ENCODE measurements around the gene L3MBTL1.

The L3MBTL1 gene

DNA sequence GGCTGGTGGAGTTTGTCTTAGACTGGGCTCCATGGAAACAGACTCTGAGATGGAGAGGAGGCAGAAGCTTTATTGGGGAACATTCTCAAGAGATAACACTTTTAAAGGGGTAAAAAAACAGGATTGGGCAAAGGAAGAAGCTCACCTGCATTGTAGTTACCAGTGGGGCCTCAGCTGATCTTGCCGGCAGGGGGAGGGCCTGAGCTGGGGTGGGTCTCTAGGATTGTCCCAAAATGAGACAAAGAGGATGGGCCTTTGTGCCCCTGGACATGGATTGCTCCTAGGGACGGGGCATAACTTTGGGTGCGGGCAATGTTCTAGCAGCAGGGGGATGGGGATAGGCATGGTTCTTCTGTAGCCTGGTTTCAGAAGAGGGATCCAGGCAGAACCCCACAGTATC is 63.8 kb downstream of the L3MBTL1 start:
- no peak overlapping the region for H3K4me2 ChIP-seq (ENCODE audit: low read depth, low read length, poor library complexity, severe bottlenecking)
- H3K9me2 ChIP-seq (replicated peaks; ENCODE audit: low read depth, low read length) = no peaks in the 10 kb centered on the region
- no peaks in the 10 kb centered on the region for H3K9me3 ChIP-seq (ENCODE audit: insufficient read depth, low read depth, low read length)
- no peaks in the 10 kb centered on the region for H3K27me3 ChIP-seq (ENCODE audit: insufficient read depth, low read length, poor library complexity, severe bottlenecking)
- no peaks in the 10 kb centered on the region for H4K20me1 ChIP-seq (ENCODE audit: insufficient read depth, low read length, poor library complexity, severe bottlenecking)
- H3K79me2 ChIP-seq (ENCODE audit: insufficient read depth, low read length) = no peaks in the 10 kb centered on the region
- no peaks in the 10 kb centered on the region for H3K36me3 ChIP-seq (ENCODE audit: insufficient read depth, low read length)
- TF ChIP-seq, protein P1, sequence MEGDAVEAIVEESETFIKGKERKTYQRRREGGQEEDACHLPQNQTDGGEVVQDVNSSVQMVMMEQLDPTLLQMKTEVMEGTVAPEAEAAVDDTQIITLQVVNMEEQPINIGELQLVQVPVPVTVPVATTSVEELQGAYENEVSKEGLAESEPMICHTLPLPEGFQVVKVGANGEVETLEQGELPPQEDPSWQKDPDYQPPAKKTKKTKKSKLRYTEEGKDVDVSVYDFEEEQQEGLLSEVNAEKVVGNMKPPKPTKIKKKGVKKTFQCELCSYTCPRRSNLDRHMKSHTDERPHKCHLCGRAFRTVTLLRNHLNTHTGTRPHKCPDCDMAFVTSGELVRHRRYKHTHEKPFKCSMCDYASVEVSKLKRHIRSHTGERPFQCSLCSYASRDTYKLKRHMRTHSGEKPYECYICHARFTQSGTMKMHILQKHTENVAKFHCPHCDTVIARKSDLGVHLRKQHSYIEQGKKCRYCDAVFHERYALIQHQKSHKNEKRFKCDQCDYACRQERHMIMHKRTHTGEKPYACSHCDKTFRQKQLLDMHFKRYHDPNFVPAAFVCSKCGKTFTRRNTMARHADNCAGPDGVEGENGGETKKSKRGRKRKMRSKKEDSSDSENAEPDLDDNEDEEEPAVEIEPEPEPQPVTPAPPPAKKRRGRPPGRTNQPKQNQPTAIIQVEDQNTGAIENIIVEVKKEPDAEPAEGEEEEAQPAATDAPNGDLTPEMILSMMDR (conservative IDR thresholded peaks at IDR 0.05; ENCODE audit: low read length) = no peak
- no peak for TF ChIP-seq EZH2phosphoT487 (IDR thresholded peaks at IDR 0.05; ENCODE audit: borderline replicate concordance)
- no peak overlapping the region for H3K9ac ChIP-seq (ENCODE audit: low read depth, low read length, poor library complexity, severe bottlenecking)
- peaks cover 13% of the 10 kb centered on the region for H3K4me1 ChIP-seq (ENCODE audit: insufficient read depth, low read length, poor library complexity, severe bottlenecking)
- no peak overlapping the region for H3K4me3 ChIP-seq (ENCODE audit: low read length, poor library complexity, severe bottlenecking)
- H3F3A ChIP-seq (ENCODE audit: low read depth) = no peaks in the 10 kb centered on the region
- no peak overlapping the region for H2AFZ ChIP-seq (ENCODE audit: low read length)

DNA sequence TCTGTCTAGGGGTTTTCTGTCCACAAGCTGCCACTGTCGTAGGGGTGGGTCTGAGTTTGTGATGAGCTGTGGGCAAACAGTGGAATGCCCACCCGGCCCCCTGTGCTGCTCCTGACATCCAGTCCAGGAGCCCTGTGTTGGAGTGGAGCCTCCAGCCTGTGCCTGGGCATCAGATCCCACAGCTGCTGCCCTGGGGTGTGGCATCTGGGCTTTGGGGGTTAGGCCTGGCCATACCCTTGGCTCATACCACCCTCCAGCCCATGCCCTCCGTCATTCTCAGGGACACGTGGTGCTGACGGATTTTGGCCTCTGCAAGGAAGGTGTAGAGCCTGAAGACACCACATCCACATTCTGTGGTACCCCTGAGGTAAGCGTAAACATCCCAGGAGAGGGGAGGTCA is 64.3 kb downstream of the L3MBTL1 start:
- no peaks in the 10 kb centered on the region for H3K9me3 ChIP-seq (ENCODE audit: insufficient read depth, low read depth, low read length)
- no peak overlapping the region for H2AFZ ChIP-seq (ENCODE audit: low read length)
- no peak overlapping the region for H3K9ac ChIP-seq (ENCODE audit: low read depth, low read length, poor library complexity, severe bottlenecking)
- H3K9me2 ChIP-seq (replicated peaks; ENCODE audit: low read depth, low read length) = no peaks in the 10 kb centered on the region
- H3K4me2 ChIP-seq (ENCODE audit: low read depth, low read length, poor library complexity, severe bottlenecking) = no peak overlapping the region
- no peaks in the 10 kb centered on the region for H3K79me2 ChIP-seq (ENCODE audit: insufficient read depth, low read length)
- no peaks in the 10 kb centered on the region for H3F3A ChIP-seq (ENCODE audit: low read depth)
- no peak overlapping the region for H3K4me3 ChIP-seq (ENCODE audit: low read length, poor library complexity, severe bottlenecking)
- H3K36me3 ChIP-seq (ENCODE audit: insufficient read depth, low read length) = no peaks in the 10 kb centered on the region
- H3K27me3 ChIP-seq (ENCODE audit: insufficient read depth, low read length, poor library complexity, severe bottlenecking) = no peaks in the 10 kb centered on the region
- peaks cover 16% of the 10 kb centered on the region for H3K4me1 ChIP-seq (ENCODE audit: insufficient read depth, low read length, poor library complexity, severe bottlenecking)
- no peak for TF ChIP-seq EZH2phosphoT487 (IDR thresholded peaks at IDR 0.05; ENCODE audit: borderline replicate concordance)
- no peaks in the 10 kb centered on the region for H4K20me1 ChIP-seq (ENCODE audit: insufficient read depth, low read length, poor library complexity, severe bottlenecking)

- Histone ChIP-seq H3K4me2 (ENCODE audit: low read depth, low read length, poor library complexity, severe bottlenecking) (no peak overlapping the region), H3K4me3 (ENCODE audit: low read length, poor library complexity, severe bottlenecking) (no peak overlapping the region)
- TF ChIP-seq, protein P1 (conservative IDR thresholded peaks at IDR 0.05; ENCODE audit: low read length) = no peak
- TF ChIP-seq EZH2phosphoT487 (IDR thresholded peaks at IDR 0.05; ENCODE audit: borderline replicate concordance) = no peak
These were observed 65.4 kb downstream of the L3MBTL1 start for GRCh38 chr20:43572891-43573290.

GRCh38 chr20:43576108-43576507 is 68.6 kb downstream of the L3MBTL1 start:
- H3K79me2 ChIP-seq (ENCODE audit: insufficient read depth, low read length) = no peaks in the 10 kb centered on the region
- no peaks in the 10 kb centered on the region for H3K27me3 ChIP-seq (ENCODE audit: insufficient read depth, low read length, poor library complexity, severe bottlenecking)
- H4K20me1 ChIP-seq (ENCODE audit: insufficient read depth, low read length, poor library complexity, severe bottlenecking) = no peaks in the 10 kb centered on the region
- H3K4me3 ChIP-seq (ENCODE audit: low read length, poor library complexity, severe bottlenecking) = no peak overlapping the region
- no peak for TF ChIP-seq EZH2phosphoT487 (IDR thresholded peaks at IDR 0.05; ENCODE audit: borderline replicate concordance)
- TF ChIP-seq, protein P1 (conservative IDR thresholded peaks at IDR 0.05; ENCODE audit: low read length) = no peak
- no peaks in the 10 kb centered on the region for H3K36me3 ChIP-seq (ENCODE audit: insufficient read depth, low read length)
- H3K4me2 ChIP-seq (ENCODE audit: low read depth, low read length, poor library complexity, severe bottlenecking) = no peak overlapping the region
- no peak overlapping the region for H2AFZ ChIP-seq (ENCODE audit: low read length)
- H3K9me2 ChIP-seq (replicated peaks; ENCODE audit: low read depth, low read length) = no peaks in the 10 kb centered on the region
- H3K9me3 ChIP-seq (ENCODE audit: insufficient read depth, low read depth, low read length) = no peaks in the 10 kb centered on the region
- peaks cover 31% of the 10 kb centered on the region for H3K4me1 ChIP-seq (ENCODE audit: insufficient read depth, low read length, poor library complexity, severe bottlenecking)
- 0 out of 2 replicates have a peak, but pooled peaks cover 3% of the 10 kb centered on the region for H3F3A ChIP-seq (ENCODE audit: low read depth)
- no peak overlapping the region for H3K9ac ChIP-seq (ENCODE audit: low read depth, low read length, poor library complexity, severe bottlenecking)

More at GRCh38 chr20:43572891-43573290, 65.4 kb downstream of the L3MBTL1 start:
- no peaks in the 10 kb centered on the region for H3F3A ChIP-seq (ENCODE audit: low read depth)
- no peaks in the 10 kb centered on the region for H3K79me2 ChIP-seq (ENCODE audit: insufficient read depth, low read length)
- no peaks in the 10 kb centered on the region for H3K36me3 ChIP-seq (ENCODE audit: insufficient read depth, low read length)
- H3K9ac ChIP-seq (ENCODE audit: low read depth, low read length, poor library complexity, severe bottlenecking) = no peak overlapping the region
- H3K27me3 ChIP-seq (ENCODE audit: insufficient read depth, low read length, poor library complexity, severe bottlenecking) = no peaks in the 10 kb centered on the region
- peaks cover 16% of the 10 kb centered on the region for H3K4me1 ChIP-seq (ENCODE audit: insufficient read depth, low read length, poor library complexity, severe bottlenecking)
- no peaks in the 10 kb centered on the region for H3K9me2 ChIP-seq (replicated peaks; ENCODE audit: low read depth, low read length)
- H3K9me3 ChIP-seq (ENCODE audit: insufficient read depth, low read depth, low read length) = no peaks in the 10 kb centered on the region
- H4K20me1 ChIP-seq (ENCODE audit: insufficient read depth, low read length, poor library complexity, severe bottlenecking) = no peaks in the 10 kb centered on the region
- no peak overlapping the region for H2AFZ ChIP-seq (ENCODE audit: low read length)

Measured in Loucy (cell line).